Upper lobe of left lung (tissue), 4 donors: Measurements from ENCODE around the gene PHACTR1.

Experiments used
- CTCF ChIP-seq, 6 experiments: fragments of 450-650 bp in 4 of 6; fragments of 200-600 bp in 2 of 6; sonication (generic) in 2 of 6; IDR thresholded peaks; one replicate each; pipeline ENCODE4 v1.5.1; 2016 to 2019; ENCODE audit warnings: antibody characterized with exemption in 6 of 6
- EP300 ChIP-seq, 4 donors: sonication (generic); formaldehyde crosslinking; IDR thresholded peaks; one replicate each; pipeline ENCODE4 v1.5.1; 2017; ENCODE audit warnings: antibody characterized with exemption in 4 of 4, control low read depth in 2 of 4
- POLR2A ChIP-seq, 4 donors: fragments of 450-650 bp; IDR thresholded peaks; one replicate each; pipeline ENCODE4 v1.5.1; 2016 to 2017; ENCODE audit warnings: antibody characterized with exemption in 4 of 4, mild to moderate bottlenecking in 2 of 4
- POLR2AphosphoS5 ChIP-seq, 2 donors: sonication (generic); formaldehyde crosslinking; IDR thresholded peaks; one replicate each; pipeline ENCODE4 v1.5.1; 2017; ENCODE audit warnings: antibody characterized with exemption in 2 of 2

DNA sequence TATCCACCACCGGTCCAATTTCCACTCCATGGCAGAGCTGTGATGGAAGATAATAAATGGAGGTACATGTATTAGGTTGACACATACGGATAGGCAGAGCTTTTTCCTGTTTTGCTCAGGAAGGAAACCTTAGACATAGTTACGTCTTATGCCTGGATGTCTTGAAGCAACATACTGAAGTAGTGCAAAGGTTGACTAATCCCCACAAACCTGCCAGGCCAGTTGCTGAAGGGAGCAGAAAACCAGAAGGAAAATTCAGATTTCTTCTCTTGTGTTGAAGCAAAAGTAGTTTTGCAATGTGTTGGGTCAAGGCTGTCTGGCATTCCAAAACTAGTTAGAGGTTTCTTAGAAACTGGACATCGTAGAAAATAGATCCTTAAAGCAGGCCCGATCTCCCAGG lies 68.7 kb downstream of the PHACTR1 start:
- TF ChIP-seq CTCF (IDR thresholded peaks at IDR 0.05) (no peak), EP300 (IDR thresholded peaks at IDR 0.05) (no peak), POLR2AphosphoS5 (IDR thresholded peaks at IDR 0.05) (no peak), POLR2A (IDR thresholded peaks at IDR 0.05) (no peak)
